Measurements from ENCODE around the gene KCNMB2.

DNA sequence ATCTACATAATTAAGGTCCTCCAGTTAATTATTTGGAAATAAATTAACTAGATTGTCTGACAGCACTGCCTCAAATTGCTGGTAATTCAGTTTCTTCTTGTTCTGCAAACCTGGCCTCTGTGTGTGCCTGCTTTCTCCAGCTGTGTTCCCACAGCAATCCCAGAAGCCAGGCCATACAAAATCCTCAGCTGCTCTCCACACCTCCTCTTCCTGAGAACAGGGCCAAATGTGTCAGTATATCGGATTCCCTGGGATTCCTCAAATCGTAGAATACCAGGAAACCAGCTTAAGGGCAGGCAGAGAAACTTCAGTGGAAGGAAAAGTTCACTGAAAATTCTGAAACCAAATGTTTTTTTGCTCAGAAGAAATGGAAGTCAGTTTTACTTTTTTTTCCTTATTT is 273.9 kb downstream of the KCNMB2 start:
- TF ChIP-seq, protein P1, sequence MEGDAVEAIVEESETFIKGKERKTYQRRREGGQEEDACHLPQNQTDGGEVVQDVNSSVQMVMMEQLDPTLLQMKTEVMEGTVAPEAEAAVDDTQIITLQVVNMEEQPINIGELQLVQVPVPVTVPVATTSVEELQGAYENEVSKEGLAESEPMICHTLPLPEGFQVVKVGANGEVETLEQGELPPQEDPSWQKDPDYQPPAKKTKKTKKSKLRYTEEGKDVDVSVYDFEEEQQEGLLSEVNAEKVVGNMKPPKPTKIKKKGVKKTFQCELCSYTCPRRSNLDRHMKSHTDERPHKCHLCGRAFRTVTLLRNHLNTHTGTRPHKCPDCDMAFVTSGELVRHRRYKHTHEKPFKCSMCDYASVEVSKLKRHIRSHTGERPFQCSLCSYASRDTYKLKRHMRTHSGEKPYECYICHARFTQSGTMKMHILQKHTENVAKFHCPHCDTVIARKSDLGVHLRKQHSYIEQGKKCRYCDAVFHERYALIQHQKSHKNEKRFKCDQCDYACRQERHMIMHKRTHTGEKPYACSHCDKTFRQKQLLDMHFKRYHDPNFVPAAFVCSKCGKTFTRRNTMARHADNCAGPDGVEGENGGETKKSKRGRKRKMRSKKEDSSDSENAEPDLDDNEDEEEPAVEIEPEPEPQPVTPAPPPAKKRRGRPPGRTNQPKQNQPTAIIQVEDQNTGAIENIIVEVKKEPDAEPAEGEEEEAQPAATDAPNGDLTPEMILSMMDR (IDR thresholded peaks at IDR 0.05), result no peak
- no peak for TF ChIP-seq ZFX (IDR thresholded peaks at IDR 0.05; ENCODE audit: borderline replicate concordance)

All from 22Rv1 (cell line).